Activated T-helper 1 cell treated with anti-CD3 and anti-CD28 coated beads, Interleukin-12 subunit alpha, Interleukin-12 subunit beta, Interleukin-2, Interleukin-4 antibody, amounts not matched to agents 30 ng/mL and 10 ng/mL and 1 ng/mL, durations not matched to agents 14 hours and 24 hours and 36 hours (primary cell): ENCODE data around the gene CMSS1. TPM values are rescaled to one million over a fixed set of nuclear protein-coding genes. Genes with fewer than 3 reads are reported as not detected.

Experiments
- DNase-seq: peaks from one replicate; pipeline ENCODE4 v3.0.0; 2021; ENCODE audit warnings: low spot score
- H3K27ac Mint-ChIP-seq: one replicate; pipeline ENCODE4 v1.8.0; 2021; ENCODE audit warnings: mild to moderate bottlenecking, mixed read lengths
- H3K27me3 Mint-ChIP-seq: one replicate; pipeline ENCODE4 v1.8.0; 2022; ENCODE audit warnings: mild to moderate bottlenecking, moderate library complexity, mixed read lengths; ENCODE audit not compliant: insufficient read depth
- H3K36me3 Mint-ChIP-seq: one replicate; pipeline ENCODE4 v1.8.0; 2021; ENCODE audit warnings: low read depth, mixed read lengths
- H3K4me1 Mint-ChIP-seq: one replicate; pipeline ENCODE4 v1.8.0; 2021; ENCODE audit warnings: low read depth, mixed read lengths
- H3K4me3 Mint-ChIP-seq: one replicate; pipeline ENCODE4 v1.8.0; 2021; ENCODE audit warnings: mild to moderate bottlenecking, moderate library complexity, mixed read lengths
- H3K9me3 Mint-ChIP-seq: one replicate; pipeline ENCODE4 v1.8.0; 2021; ENCODE audit warnings: mixed read lengths
- intact Hi-C: fragments of 100-400 bp; cut with micrococcal nuclease; formaldehyde crosslinking; loops from one replicate; pipeline ENCODE4 v1.15.1; 2024
- total RNA-seq: library from RNA; stranded (reverse); gene quantifications from 2 replicates; pipeline ENCODE4 v1.2.3, GENCODE V29; 2022

CMSS1 gene
- total RNA-seq, 1 donor from 2014 or later: 108 TPM

GRCh38 chr3:99789011-99789721 lies 28.5 kb upstream of the CMSS1 start:
- Mint-ChIP-seq H3K36me3 (no peaks in the 10 kb centered on the region), H3K4me3 (no peak overlapping the region), H3K27me3 (peaks cover 23% of the 10 kb centered on the region), H3K9me3 (no peaks in the 10 kb centered on the region), H3K4me1 (no peaks in the 10 kb centered on the region), H3K27ac (no peak overlapping the region)
- intact Hi-C loops: no loop called here
- DNase-seq: no peak

DNA sequence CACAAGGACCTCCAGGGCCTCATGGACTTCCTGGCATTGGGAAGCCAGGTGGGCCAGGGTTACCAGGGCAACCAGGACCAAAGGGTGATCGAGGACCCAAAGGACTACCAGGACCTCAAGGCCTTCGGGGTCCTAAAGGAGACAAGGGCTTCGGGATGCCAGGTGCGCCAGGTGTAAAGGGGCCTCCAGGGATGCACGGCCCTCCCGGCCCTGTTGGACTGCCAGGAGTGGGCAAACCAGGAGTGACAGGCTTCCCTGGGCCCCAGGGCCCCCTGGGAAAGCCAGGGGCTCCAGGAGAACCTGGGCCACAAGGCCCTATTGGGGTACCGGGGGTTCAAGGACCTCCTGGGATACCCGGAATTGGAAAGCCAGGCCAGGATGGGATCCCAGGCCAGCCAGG lies 23.2 kb upstream of the CMSS1 start:
- Mint-ChIP-seq H3K9me3 (no peaks in the 10 kb centered on the region), H3K4me3 (no peak overlapping the region), H3K4me1 (no peaks in the 10 kb centered on the region), H3K36me3 (no peaks in the 10 kb centered on the region), H3K27me3 (peaks cover 11% of the 10 kb centered on the region), H3K27ac (no peak overlapping the region)
- intact Hi-C loops: no loop called here
- no peak for DNase-seq

DNA sequence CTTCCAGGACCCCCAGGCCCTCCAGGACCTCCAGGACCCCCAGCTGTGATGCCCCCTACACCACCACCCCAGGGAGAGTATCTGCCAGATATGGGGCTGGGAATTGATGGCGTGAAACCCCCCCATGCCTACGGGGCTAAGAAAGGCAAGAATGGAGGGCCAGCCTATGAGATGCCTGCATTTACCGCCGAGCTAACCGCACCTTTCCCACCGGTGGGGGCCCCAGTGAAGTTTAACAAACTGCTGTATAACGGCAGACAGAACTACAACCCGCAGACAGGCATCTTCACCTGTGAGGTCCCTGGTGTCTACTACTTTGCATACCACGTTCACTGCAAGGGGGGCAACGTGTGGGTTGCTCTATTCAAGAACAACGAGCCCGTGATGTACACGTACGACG lies 22.1 kb upstream of the CMSS1 start:
- Mint-ChIP-seq H3K4me3 (no peak overlapping the region), H3K9me3 (no peaks in the 10 kb centered on the region), H3K27me3 (peaks cover 9% of the 10 kb centered on the region), H3K4me1 (no peaks in the 10 kb centered on the region), H3K27ac (no peak overlapping the region), H3K36me3 (no peaks in the 10 kb centered on the region)
- intact Hi-C loops: no loop called here
- DNase-seq: no peak

GRCh38 chr3:99799422-99799821 lies 18.2 kb upstream of the CMSS1 start:
- H3K36me3 Mint-ChIP-seq: no peaks in the 10 kb centered on the region

DNA sequence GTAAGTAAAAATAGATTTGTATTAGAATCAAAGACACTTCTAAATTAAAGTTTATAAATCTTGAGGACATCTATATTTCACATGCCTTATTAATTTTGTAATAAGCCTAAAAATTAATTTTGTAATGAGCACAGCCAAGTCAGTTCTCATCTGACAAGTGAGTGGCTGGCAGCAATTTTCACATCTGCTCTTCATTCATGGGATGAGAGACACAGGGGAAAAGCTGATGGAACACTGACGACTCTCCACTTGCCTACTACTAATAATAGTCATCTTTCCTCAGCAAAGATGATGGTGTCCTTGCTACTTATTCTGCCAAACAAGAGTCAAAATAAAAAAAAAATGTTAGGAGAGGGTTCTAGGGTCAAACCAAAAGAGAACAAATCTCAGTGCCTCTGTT lies 14.4 kb upstream of the CMSS1 start:
- Mint-ChIP-seq H3K27me3 (peaks cover 3% of the 10 kb centered on the region), H3K9me3 (peaks cover 12% of the 10 kb centered on the region), H3K36me3 (peaks cover 2% of the 10 kb centered on the region), H3K4me1 (no peaks in the 10 kb centered on the region), H3K27ac (no peak overlapping the region), H3K4me3 (no peak overlapping the region)
- DNase-seq: no peak
- intact Hi-C loops: no loop called here

More at GRCh38 chr3:99799422-99799821, 18.2 kb upstream of the CMSS1 start:
- intact Hi-C loops: no loop called here
- DNase-seq: no peak
- peaks cover 3% of the 10 kb centered on the region for H3K27me3 Mint-ChIP-seq
- H3K9me3 Mint-ChIP-seq: peaks cover 3% of the 10 kb centered on the region
- no peaks in the 10 kb centered on the region for H3K4me1 Mint-ChIP-seq
- no peak overlapping the region for H3K4me3 Mint-ChIP-seq
- no peak overlapping the region for H3K27ac Mint-ChIP-seq

- H3K36me3 Mint-ChIP-seq: peaks cover 2% of the 10 kb centered on the region
- no peak overlapping the region for H3K4me3 Mint-ChIP-seq
- peaks cover 12% of the 10 kb centered on the region for H3K9me3 Mint-ChIP-seq
- peaks cover 5% of the 10 kb centered on the region for H3K27me3 Mint-ChIP-seq
- no peaks in the 10 kb centered on the region for H3K4me1 Mint-ChIP-seq
- H3K27ac Mint-ChIP-seq: no peak overlapping the region
- intact Hi-C loops: no loop called here
- DNase-seq: no peak
Measured at GRCh38 chr3:99805160-99805559, 12.5 kb upstream of the CMSS1 start.

GRCh38 chr3:99808163-99808794 lies 9.4 kb upstream of the CMSS1 start:
- Mint-ChIP-seq H3K4me3 (no peak overlapping the region), H3K27ac (no peak overlapping the region), H3K9me3 (peaks cover 12% of the 10 kb centered on the region), H3K4me1 (no peaks in the 10 kb centered on the region), H3K27me3 (peaks cover 5% of the 10 kb centered on the region), H3K36me3 (peaks cover 2% of the 10 kb centered on the region)
- DNase-seq: no peak
- intact Hi-C loops: no loop called here

DNA sequence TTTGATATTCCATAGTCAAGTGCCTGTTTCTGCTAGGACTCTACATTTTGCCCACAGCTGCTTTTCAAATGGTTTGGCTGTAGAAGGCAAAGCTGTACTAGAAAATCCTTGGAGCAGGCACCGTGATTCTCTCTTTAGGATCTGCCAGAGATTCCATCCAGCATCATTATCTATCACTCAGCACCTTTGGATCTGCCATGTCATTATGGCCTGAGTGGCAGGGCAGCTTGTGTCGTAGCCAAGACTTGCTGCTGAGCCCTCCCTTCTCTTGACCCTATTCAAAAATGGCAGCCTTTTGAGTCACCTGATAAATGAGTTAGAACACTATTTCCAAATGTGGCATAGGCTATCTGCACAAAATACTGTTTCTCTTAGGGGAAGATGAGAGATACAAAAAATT lies 8.1 kb upstream of the CMSS1 start:
- Mint-ChIP-seq H3K4me1 (no peaks in the 10 kb centered on the region), H3K36me3 (peaks cover 2% of the 10 kb centered on the region), H3K4me3 (no peak overlapping the region), H3K27me3 (peaks cover 5% of the 10 kb centered on the region), H3K9me3 (peaks cover 7% of the 10 kb centered on the region), H3K27ac (no peak overlapping the region)
- intact Hi-C loops: no loop called here
- no peak for DNase-seq

GRCh38 chr3:99810403-99810802 lies 7.3 kb upstream of the CMSS1 start:
- DNase-seq: no peak
- Mint-ChIP-seq H3K36me3 (peaks cover 2% of the 10 kb centered on the region), H3K9me3 (peaks cover 6% of the 10 kb centered on the region), H3K4me1 (no peaks in the 10 kb centered on the region), H3K4me3 (no peak overlapping the region), H3K27me3 (peaks cover 5% of the 10 kb centered on the region), H3K27ac (no peak overlapping the region)
- intact Hi-C loops: loop anchor here (10.0 kb wide), 3 partner anchors 1704 to 1776 kb away; partner anchors contain the start of genes GABRR3, PCNP and SENP7

DNA sequence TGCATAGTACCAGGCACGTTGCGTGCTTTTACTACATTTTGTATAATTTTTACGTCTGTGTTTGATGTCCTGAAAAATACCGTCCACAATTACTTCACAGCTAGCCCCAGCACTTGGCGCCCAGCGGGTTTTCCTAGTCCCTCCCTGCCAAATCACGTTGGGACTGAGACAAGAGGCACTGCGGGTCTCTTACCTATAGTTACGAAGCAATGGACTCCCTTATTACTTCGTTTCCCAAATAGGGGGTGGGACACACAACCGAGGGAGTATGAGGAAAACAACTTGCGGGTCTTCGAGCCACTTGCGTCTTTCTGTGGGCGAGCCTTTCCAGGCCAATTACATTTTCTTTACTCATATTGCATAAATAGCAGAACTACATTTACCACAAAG lies 620 bp upstream of the CMSS1 start:
- intact Hi-C loops: loop anchor here (1.0 to 10.0 kb wide), 12 partner anchors 14 to 1905 kb away; partner anchors contain the start of genes CEP97, CLDND1, CPOX and GABRR3
- Mint-ChIP-seq H3K4me3 (peak overlapping the region; percentile 88), H3K9me3 (no peaks in the 10 kb centered on the region), H3K27me3 (no peaks in the 10 kb centered on the region), H3K36me3 (peaks cover 9% of the 10 kb centered on the region), H3K4me1 (peaks cover 35% of the 10 kb centered on the region), H3K27ac (peak overlapping the region; percentile 90)
- no peak for DNase-seq

GRCh38 chr3:99818818-99819217 lies 1.2 kb downstream of the CMSS1 start:
- Mint-ChIP-seq H3K4me1 (peaks cover 41% of the 10 kb centered on the region), H3K36me3 (peaks cover 9% of the 10 kb centered on the region), H3K27me3 (no peaks in the 10 kb centered on the region), H3K4me3 (peak overlapping the region; percentile 88), H3K9me3 (no peaks in the 10 kb centered on the region), H3K27ac (peak overlapping the region; percentile 34)
- no peak for DNase-seq
- intact Hi-C loops: loop anchor here (2.0 to 10.0 kb wide), 9 partner anchors 582 to 1903 kb away; partner anchors contain the start of genes CEP97, CLDND1, CPOX and GABRR3

DNA sequence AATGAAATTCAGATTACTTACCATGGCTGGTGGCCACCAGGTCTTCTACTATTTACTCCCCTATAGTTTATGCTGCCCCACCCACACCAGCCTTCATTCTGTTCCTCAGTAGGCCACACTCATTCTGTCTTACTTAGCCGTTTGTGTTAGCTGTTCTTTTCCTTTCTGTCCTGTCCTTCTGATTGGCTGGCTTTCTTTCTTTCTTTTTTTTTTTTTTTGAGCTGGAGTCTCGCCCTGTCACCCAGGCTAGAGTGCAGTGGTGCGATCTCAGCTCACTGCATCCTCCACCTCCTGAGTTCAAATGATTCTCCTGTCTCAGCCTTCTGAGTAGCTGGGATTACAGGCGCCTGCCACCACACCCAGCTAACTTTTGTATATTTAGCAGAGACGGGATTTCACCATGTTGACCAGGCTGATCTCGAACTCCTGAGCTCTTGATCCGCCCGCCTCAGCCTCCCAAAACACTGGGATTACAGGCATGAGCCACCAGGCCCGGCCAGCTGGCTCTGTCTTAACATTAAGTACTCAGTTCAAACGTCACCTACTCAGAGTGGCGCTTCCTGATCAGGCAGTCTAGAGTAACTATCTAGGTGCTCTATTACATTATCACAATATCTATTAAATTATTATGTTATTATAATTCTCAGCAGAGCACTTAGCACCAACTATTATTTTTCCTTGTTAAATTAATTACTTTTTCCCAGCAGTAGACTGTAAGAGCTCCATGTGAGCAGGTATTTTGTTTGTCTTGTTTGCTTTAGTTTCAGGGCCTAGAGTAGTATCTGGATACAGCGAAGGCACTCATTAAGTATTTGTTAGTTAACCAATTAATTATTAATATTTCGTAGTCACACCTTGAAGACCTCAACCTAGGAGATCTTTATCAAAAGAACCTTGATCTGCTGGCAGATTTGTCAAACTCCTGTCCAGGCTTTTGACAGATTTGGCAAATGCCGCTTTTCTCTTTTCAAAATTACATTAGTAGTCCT lies 6.4 kb downstream of the CMSS1 start:
- Mint-ChIP-seq H3K36me3 (peaks cover 9% of the 10 kb centered on the region), H3K4me3 (no peak overlapping the region), H3K9me3 (no peaks in the 10 kb centered on the region), H3K27ac (no peak overlapping the region), H3K4me1 (peaks cover 29% of the 10 kb centered on the region), H3K27me3 (no peaks in the 10 kb centered on the region)
- intact Hi-C loops: no loop called here
- no peak for DNase-seq
